ENCODE results near the gene AUTS2. TPM values are rescaled to one million over a fixed set of nuclear protein-coding genes. Genes with fewer than 3 reads are reported as not detected.

AUTS2 gene
- polyA plus RNA-seq, 3 donors, result 0.08 to 0.35 TPM; not detected in 1

GRCh38 chr7:70836279-70836678, 1238.0 kb downstream of the AUTS2 start:
- no peak for DNase-seq
- H3K36me3 Mint-ChIP-seq, result no peaks in the 10 kb centered on the region
- no CpG with 5 or more reads among the region's 1 CpG for WGBS (ENCODE audit: insufficient coverage)
- Histone ChIP-seq H3K9me3 (replicated peaks in 1 of 2; ENCODE audit: control insufficient read depth in 1 of 2, insufficient read depth in 1 of 2, low read length in 2 of 2) (peaks cover 0 to 11% of the 10 kb centered on the region in 2 donors), H3K4me3 (replicated peaks in 1 of 3; ENCODE audit: low read depth in 2 of 3, low read length in 3 of 3) (no peak overlapping the region), H3K27ac (ENCODE audit: low read depth in 1 of 2, low read length in 2 of 2) (no peak overlapping the region), H3K36me3 (replicated peaks in 1 of 2; ENCODE audit: control insufficient read depth in 1 of 2, insufficient read depth in 2 of 2, low read length in 2 of 2) (no peaks in the 10 kb centered on the region), H3K9ac (ENCODE audit: insufficient read depth, low read length, poor library complexity, severe bottlenecking) (no peak overlapping the region), H3K4me2 (replicated peaks; ENCODE audit: extremely low read depth, low read length, poor library complexity, severe bottlenecking) (no peak overlapping the region), H2AFZ (ENCODE audit: insufficient read depth, low read depth, low read length, poor library complexity, severe bottlenecking) (no peak overlapping the region), H3K79me2 (ENCODE audit: insufficient read depth, low read length) (no peaks in the 10 kb centered on the region), H3K27me3 (ENCODE audit: control insufficient read depth in 2 of 2, insufficient read depth in 2 of 2, low read length in 2 of 2) (no peaks in the 10 kb centered on the region), H4K20me1 (ENCODE audit: insufficient read depth, low read length) (no peaks in the 10 kb centered on the region), H3K4me1 (ENCODE audit: control insufficient read depth in 1 of 2, insufficient read depth in 2 of 2, low read length in 2 of 2) (no peaks in the 10 kb centered on the region)
- H3K4me3 Mint-ChIP-seq, result no peak overlapping the region
- H3K27me3 Mint-ChIP-seq (ENCODE audit: low read depth in 3 of 3), result peaks cover 3 to 5% (median 4%) of the 10 kb centered on the region in 3 donors
- no peaks in the 10 kb centered on the region for H3K4me1 Mint-ChIP-seq
- H3K9me3 Mint-ChIP-seq, result peaks cover 0 to 15% (median 3%) of the 10 kb centered on the region in 7 donors
- no peak overlapping the region for H3K27ac Mint-ChIP-seq
- no peak for TF ChIP-seq CTCF (IDR thresholded peaks at IDR 0.05)
- intact Hi-C loops (cut with micrococcal nuclease), result no loop called here

- TF ChIP-seq CTCF (IDR thresholded peaks at IDR 0.05), result no peak
- Mint-ChIP-seq H3K27me3 (ENCODE audit: low read depth in 3 of 3) (peaks cover 0 to 5% (median 3%) of the 10 kb centered on the region in 3 donors), H3K27ac (no peak overlapping the region), H3K9me3 (peaks cover 0 to 15% (median 4%) of the 10 kb centered on the region in 7 donors), H3K4me1 (no peaks in the 10 kb centered on the region), H3K36me3 (no peaks in the 10 kb centered on the region), H3K4me3 (no peak overlapping the region)
- no peak overlapping the region for H3K9ac ChIP-seq (ENCODE audit: insufficient read depth, low read length, poor library complexity, severe bottlenecking)
- intact Hi-C loops (cut with micrococcal nuclease), result no loop called here
- H3K9me3 ChIP-seq (replicated peaks in 1 of 2; ENCODE audit: control insufficient read depth in 1 of 2, insufficient read depth in 1 of 2, low read length in 2 of 2), result peaks cover 0 to 11% of the 10 kb centered on the region in 2 donors
- no peak overlapping the region for H2AFZ ChIP-seq (ENCODE audit: insufficient read depth, low read depth, low read length, poor library complexity, severe bottlenecking)
- DNase-seq, result no peak
- H3K36me3 ChIP-seq (replicated peaks in 1 of 2; ENCODE audit: control insufficient read depth in 1 of 2, insufficient read depth in 2 of 2, low read length in 2 of 2), result no peaks in the 10 kb centered on the region
- H3K4me2 ChIP-seq (replicated peaks; ENCODE audit: extremely low read depth, low read length, poor library complexity, severe bottlenecking), result no peak overlapping the region
- no peaks in the 10 kb centered on the region for H3K79me2 ChIP-seq (ENCODE audit: insufficient read depth, low read length)
- H4K20me1 ChIP-seq (ENCODE audit: insufficient read depth, low read length), result no peaks in the 10 kb centered on the region
- H3K4me1 ChIP-seq (ENCODE audit: control insufficient read depth in 1 of 2, insufficient read depth in 2 of 2, low read length in 2 of 2), result no peaks in the 10 kb centered on the region
- H3K4me3 ChIP-seq (replicated peaks in 1 of 3; ENCODE audit: low read depth in 2 of 3, low read length in 3 of 3), result no peak overlapping the region
- no peaks in the 10 kb centered on the region for H3K27me3 ChIP-seq (ENCODE audit: control insufficient read depth in 2 of 2, insufficient read depth in 2 of 2, low read length in 2 of 2)
- 95% methylated on average over 6 of the region's 6 CpGs for WGBS (ENCODE audit: insufficient coverage)
- no peak overlapping the region for H3K27ac ChIP-seq (ENCODE audit: low read depth in 1 of 2, low read length in 2 of 2)
These were observed 1238.7 kb downstream of the AUTS2 start for GRCh38 chr7:70836946-70837345.

Data from CD14-positive monocyte (primary cell).